Measurements from ENCODE around the gene PIK3AP1. TPM values are rescaled to one million over a fixed set of nuclear protein-coding genes. Genes with fewer than 3 reads are reported as not detected.
"Not testable (repeated sequence)": the region's sequence is repeated elsewhere in the genome, so short reads cannot be mapped to it uniquely, and the experiment has no call there.

The PIK3AP1 gene
- total RNA-seq, 2 experiments from 2014 or later = 1.6 to 1.7 TPM

GRCh38 chr10:96704563-96704962 is 15.8 kb downstream of the PIK3AP1 start:
- DNase-seq = no peak
- H3K9me3 Mint-ChIP-seq = no peaks in the 10 kb centered on the region
- no peaks in the 10 kb centered on the region for H3K36me3 Mint-ChIP-seq (ENCODE audit: low read depth)
- CTCF ChIA-PET = interaction anchor here (0.6 to 1.2 kb wide), 3 partner anchors 166 to 688 kb away, joined by 3 to 5 read pairs (median 4); no protein-coding TSS in a partner anchor
- H3K27ac Mint-ChIP-seq = no peak overlapping the region
- no peaks in the 10 kb centered on the region for H3K27me3 Mint-ChIP-seq (ENCODE audit: low read depth)
- intact Hi-C loops (cut with micrococcal nuclease) = no loop called here
- H3K4me1 Mint-ChIP-seq (ENCODE audit: low read depth) = peaks cover 2% of the 10 kb centered on the region
- H3K4me3 Mint-ChIP-seq = no peak overlapping the region

- intact Hi-C loops (cut with micrococcal nuclease) = no loop called here
- DNase-seq = no peak
- CTCF ChIA-PET = interaction anchor here (1.0 kb wide), 1 partner anchor 322 kb away, joined by 5 read pairs; no protein-coding TSS in a partner anchor
- Mint-ChIP-seq H3K27me3 (ENCODE audit: low read depth) (no peaks in the 10 kb centered on the region), H3K9me3 (no peaks in the 10 kb centered on the region), H3K4me1 (ENCODE audit: low read depth) (peaks cover 2% of the 10 kb centered on the region), H3K36me3 (ENCODE audit: low read depth) (no peaks in the 10 kb centered on the region), H3K4me3 (no peak overlapping the region), H3K27ac (no peak overlapping the region)
Observed at GRCh38 chr10:96703358-96703757, 17.0 kb downstream of the PIK3AP1 start.

DNA sequence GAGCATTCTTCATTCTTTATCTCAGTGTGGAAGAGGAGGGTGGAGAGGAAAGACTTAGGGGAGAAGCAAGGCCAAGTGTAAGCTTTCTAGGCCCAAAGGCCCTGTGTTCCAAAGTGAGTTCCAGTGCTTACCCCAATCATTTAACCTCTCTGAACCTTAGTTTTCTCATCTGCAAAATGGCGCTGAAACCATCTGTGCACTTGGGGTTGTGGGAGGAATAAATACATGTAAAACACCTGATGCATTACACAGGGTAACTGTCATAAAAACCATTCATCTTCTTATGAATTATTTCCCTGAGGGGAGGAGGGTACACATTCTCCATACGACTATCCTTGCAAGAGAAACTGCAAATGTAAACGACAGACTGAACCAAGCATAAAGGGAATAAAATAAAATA is 19.0 kb downstream of the PIK3AP1 start:
- no peaks in the 10 kb centered on the region for H3K27me3 Mint-ChIP-seq (ENCODE audit: low read depth)
- no peak overlapping the region for H3K27ac Mint-ChIP-seq
- H3K4me1 Mint-ChIP-seq (ENCODE audit: low read depth) = peaks cover 4% of the 10 kb centered on the region
- no peaks in the 10 kb centered on the region for H3K36me3 Mint-ChIP-seq (ENCODE audit: low read depth)
- intact Hi-C loops (cut with micrococcal nuclease) = no loop called here
- DNase-seq = no peak
- H3K4me3 Mint-ChIP-seq = no peak overlapping the region
- CTCF ChIA-PET = no interaction called here
- H3K9me3 Mint-ChIP-seq = no peaks in the 10 kb centered on the region

GRCh38 chr10:96700374-96701099 is 19.8 kb downstream of the PIK3AP1 start:
- Mint-ChIP-seq H3K4me1 (ENCODE audit: low read depth) (peaks cover 12% of the 10 kb centered on the region), H3K9me3 (no peaks in the 10 kb centered on the region), H3K27me3 (ENCODE audit: low read depth) (no peaks in the 10 kb centered on the region), H3K36me3 (ENCODE audit: low read depth) (no peaks in the 10 kb centered on the region), H3K4me3 (no peak overlapping the region), H3K27ac (no peak overlapping the region)
- no peak for DNase-seq
- CTCF ChIA-PET = no interaction called here
- intact Hi-C loops (cut with micrococcal nuclease) = no loop called here

DNA sequence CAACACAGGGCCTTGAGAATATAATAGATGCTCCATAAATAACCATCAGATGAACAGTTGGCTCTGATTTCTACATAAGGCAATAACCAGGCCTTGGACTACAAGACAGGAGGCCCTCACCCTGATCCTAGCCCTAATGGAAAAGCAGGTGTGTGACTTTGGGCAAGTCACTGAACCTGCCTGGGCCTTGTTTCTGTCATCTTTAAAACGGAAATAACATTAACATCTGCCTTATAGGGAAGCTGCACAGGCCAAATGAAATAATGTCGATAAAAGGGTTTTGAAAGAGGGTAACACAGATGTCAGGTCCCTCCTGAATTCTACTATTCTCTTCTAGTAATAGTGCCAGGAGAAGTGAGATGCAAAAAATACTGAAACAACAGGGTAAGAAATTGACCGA is 20.7 kb downstream of the PIK3AP1 start:
- Mint-ChIP-seq H3K4me3 (no peak overlapping the region), H3K27me3 (ENCODE audit: low read depth) (no peaks in the 10 kb centered on the region), H3K9me3 (no peaks in the 10 kb centered on the region), H3K36me3 (ENCODE audit: low read depth) (no peaks in the 10 kb centered on the region), H3K27ac (no peak overlapping the region), H3K4me1 (ENCODE audit: low read depth) (peaks cover 20% of the 10 kb centered on the region)
- intact Hi-C loops (cut with micrococcal nuclease) = no loop called here
- DNase-seq = no peak
- CTCF ChIA-PET = interaction anchor here (0.5 to 0.6 kb wide), 2 partner anchors 798 to 858 kb away, joined by 3 read pairs; no protein-coding TSS in a partner anchor

DNA sequence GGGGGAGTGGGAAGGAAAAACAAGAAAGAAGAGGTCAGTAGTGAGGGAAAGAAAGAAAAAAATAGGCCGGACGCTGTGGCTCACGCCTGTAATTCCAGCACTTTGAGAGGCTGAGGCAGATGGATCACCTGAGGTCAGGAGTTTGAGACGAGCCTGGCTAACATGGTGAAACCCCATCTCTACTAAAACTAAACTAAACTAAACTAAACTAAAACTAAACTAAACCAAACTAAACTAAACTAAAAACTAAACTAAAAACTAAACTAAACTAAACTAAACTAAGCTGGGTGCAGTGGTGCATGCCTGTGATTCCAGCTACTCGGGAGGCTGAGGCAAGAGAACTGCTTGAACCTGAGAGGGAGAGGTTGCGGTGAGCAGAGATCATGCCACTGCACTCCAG is 22.0 kb downstream of the PIK3AP1 start:
- CTCF ChIA-PET = interaction anchor here (0.6 kb wide), 1 partner anchor 113 kb away, joined by 3 read pairs; no protein-coding TSS in a partner anchor
- H3K27ac Mint-ChIP-seq; DNase-seq; H3K36me3 Mint-ChIP-seq (ENCODE audit: low read depth); H3K4me3 Mint-ChIP-seq; intact Hi-C loops (cut with micrococcal nuclease); H3K9me3 Mint-ChIP-seq; H3K27me3 Mint-ChIP-seq (ENCODE audit: low read depth): not testable (repeated sequence)
- H3K4me1 Mint-ChIP-seq (ENCODE audit: low read depth) = peaks cover 22% of the 10 kb centered on the region

- Mint-ChIP-seq H3K4me3 (no peak overlapping the region), H3K27me3 (ENCODE audit: low read depth) (no peaks in the 10 kb centered on the region), H3K4me1 (ENCODE audit: low read depth) (peaks cover 23% of the 10 kb centered on the region), H3K36me3 (ENCODE audit: low read depth) (no peaks in the 10 kb centered on the region), H3K27ac (no peak overlapping the region), H3K9me3 (no peaks in the 10 kb centered on the region)
- DNase-seq = no peak
- CTCF ChIA-PET = interaction anchor here (0.6 kb wide), 1 partner anchor 112 kb away, joined by 3 read pairs; no protein-coding TSS in a partner anchor
- intact Hi-C loops (cut with micrococcal nuclease) = no loop called here
Observed at GRCh38 chr10:96697438-96697837, 22.9 kb downstream of the PIK3AP1 start.

- Mint-ChIP-seq H3K27me3 (ENCODE audit: low read depth) (no peaks in the 10 kb centered on the region), H3K36me3 (ENCODE audit: low read depth) (no peaks in the 10 kb centered on the region), H3K4me3 (no peak overlapping the region), H3K9me3 (no peaks in the 10 kb centered on the region), H3K4me1 (ENCODE audit: low read depth) (peaks cover 23% of the 10 kb centered on the region), H3K27ac (no peak overlapping the region)
- CTCF ChIA-PET = no interaction called here
- no peak for DNase-seq
- intact Hi-C loops (cut with micrococcal nuclease) = no loop called here
Observed at GRCh38 chr10:96696845-96697425, 23.4 kb downstream of the PIK3AP1 start.

DNA sequence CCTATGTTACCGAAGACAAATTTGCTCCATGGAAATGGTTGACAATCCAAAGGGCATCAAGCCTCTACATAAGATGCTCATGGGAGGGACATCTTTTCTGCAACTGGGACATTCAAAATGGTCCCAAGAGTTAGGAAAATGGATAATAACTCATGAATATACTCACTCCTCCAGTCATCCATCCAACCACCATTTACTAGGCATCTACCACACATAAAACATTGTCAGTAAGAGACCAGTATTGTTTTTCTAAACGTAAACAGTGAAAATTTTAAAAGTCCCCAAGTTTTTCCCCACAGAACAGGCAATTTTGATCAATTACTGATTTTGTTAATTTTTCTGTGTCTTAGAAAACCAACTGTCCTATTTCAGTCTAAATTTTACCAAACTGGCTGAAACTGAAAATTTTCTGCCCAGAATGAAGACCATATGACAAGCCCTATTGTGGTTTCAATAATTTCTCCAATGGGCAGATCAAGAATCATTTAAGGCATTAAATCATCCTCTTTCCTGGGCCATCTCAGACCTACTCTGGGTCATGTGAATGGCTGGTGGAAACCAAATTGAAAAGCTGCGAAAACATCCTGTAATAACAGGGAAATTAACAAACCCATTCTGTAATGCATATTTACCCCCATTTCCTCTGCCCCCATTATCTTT is 24.2 kb downstream of the PIK3AP1 start:
- CTCF ChIA-PET = no interaction called here
- intact Hi-C loops (cut with micrococcal nuclease) = loop anchor here (1.0 kb wide), 3 partner anchors 25 to 107 kb away; no protein-coding TSS in a partner anchor
- Mint-ChIP-seq H3K4me3 (no peak overlapping the region), H3K36me3 (ENCODE audit: low read depth) (no peaks in the 10 kb centered on the region), H3K27me3 (ENCODE audit: low read depth) (no peaks in the 10 kb centered on the region), H3K27ac (no peak overlapping the region), H3K4me1 (ENCODE audit: low read depth) (peaks cover 23% of the 10 kb centered on the region), H3K9me3 (no peaks in the 10 kb centered on the region)
- no peak for DNase-seq

DNA sequence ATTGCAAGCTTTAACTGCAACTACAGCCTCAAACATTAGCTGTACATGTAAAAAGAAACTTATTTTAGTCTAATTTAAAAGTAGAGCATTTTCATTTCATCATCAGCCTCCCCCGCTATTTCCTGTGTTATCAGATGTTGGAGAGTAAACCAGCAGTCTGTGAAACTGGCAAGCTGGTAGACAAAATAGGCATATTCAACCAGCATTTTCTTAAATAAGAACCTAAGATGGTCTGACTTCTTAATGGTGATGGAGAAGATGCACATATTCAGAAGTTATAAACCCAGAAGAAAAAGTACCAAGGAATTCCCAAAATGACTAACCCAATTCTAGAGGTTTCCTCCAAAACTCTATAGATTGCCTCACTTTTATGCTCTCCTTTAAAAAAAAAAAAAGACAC is 24.9 kb downstream of the PIK3AP1 start:
- Mint-ChIP-seq H3K27ac (peak overlapping the region; percentile 68), H3K27me3 (ENCODE audit: low read depth) (no peaks in the 10 kb centered on the region), H3K4me1 (ENCODE audit: low read depth) (peaks cover 23% of the 10 kb centered on the region), H3K4me3 (no peak overlapping the region), H3K36me3 (ENCODE audit: low read depth) (no peaks in the 10 kb centered on the region), H3K9me3 (no peaks in the 10 kb centered on the region)
- DNase-seq = peak; percentile 55
- intact Hi-C loops (cut with micrococcal nuclease) = loop anchor here (1.0 kb wide), 3 partner anchors 26 to 106 kb away; no protein-coding TSS in a partner anchor
- CTCF ChIA-PET = interaction anchor here (0.6 kb wide), 2 partner anchors 13 to 629 kb away, joined by 3 to 6 read pairs; no protein-coding TSS in a partner anchor

DNA sequence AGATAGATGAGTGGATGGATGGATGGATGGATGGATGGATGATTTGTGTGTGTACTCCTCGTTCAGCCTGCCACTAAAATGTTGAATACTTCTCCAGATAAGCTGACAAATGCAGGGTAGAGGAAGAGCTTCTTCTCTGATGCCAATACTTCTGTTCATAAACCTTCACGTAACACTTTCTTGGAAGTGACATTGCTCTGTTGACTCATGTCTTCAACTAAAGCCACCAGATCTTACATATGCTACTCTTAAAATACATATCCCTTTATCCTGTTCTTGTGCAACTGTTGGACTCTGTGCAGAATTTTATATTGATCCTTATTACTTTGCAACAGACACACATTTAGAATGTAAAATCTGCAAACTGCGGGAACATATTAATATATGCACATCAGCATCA is 26.9 kb downstream of the PIK3AP1 start:
- peaks cover 22% of the 10 kb centered on the region for H3K4me1 Mint-ChIP-seq (ENCODE audit: low read depth)
- H3K36me3 Mint-ChIP-seq (ENCODE audit: low read depth) = no peaks in the 10 kb centered on the region
- H3K27ac Mint-ChIP-seq = no peak overlapping the region
- H3K27me3 Mint-ChIP-seq (ENCODE audit: low read depth) = no peaks in the 10 kb centered on the region
- no peaks in the 10 kb centered on the region for H3K9me3 Mint-ChIP-seq
- no peak overlapping the region for H3K4me3 Mint-ChIP-seq
- intact Hi-C loops (cut with micrococcal nuclease) = no loop called here
- CTCF ChIA-PET = no interaction called here
- no peak for DNase-seq

- intact Hi-C loops (cut with micrococcal nuclease) = no loop called here
- no peaks in the 10 kb centered on the region for H3K27me3 Mint-ChIP-seq (ENCODE audit: low read depth)
- no peaks in the 10 kb centered on the region for H3K36me3 Mint-ChIP-seq (ENCODE audit: low read depth)
- no peak overlapping the region for H3K4me3 Mint-ChIP-seq
- CTCF ChIA-PET = interaction anchor here (0.6 to 0.9 kb wide), 3 partner anchors 11 to 344 kb away, joined by 3 read pairs; no protein-coding TSS in a partner anchor
- no peak overlapping the region for H3K27ac Mint-ChIP-seq
- peaks cover 22% of the 10 kb centered on the region for H3K4me1 Mint-ChIP-seq (ENCODE audit: low read depth)
- no peak for DNase-seq
- no peaks in the 10 kb centered on the region for H3K9me3 Mint-ChIP-seq
Observed at GRCh38 chr10:96692427-96692826, 27.9 kb downstream of the PIK3AP1 start.
